ENCODE results near the gene SFXN2.

The SFXN2 gene

GRCh38 chr10:102779680-102780526, 65.5 kb downstream of the SFXN2 start:
- no peak for DNase-seq

- no peak for DNase-seq
Observed at GRCh38 chr10:102780527-102780808, 66.0 kb downstream of the SFXN2 start.

- DNase-seq: no peak
Observed at GRCh38 chr10:102781090-102781920, 66.9 kb downstream of the SFXN2 start.

- no peak for DNase-seq
Observed at GRCh38 chr10:102781921-102782557, 67.6 kb downstream of the SFXN2 start.

- no peak for DNase-seq
Observed at GRCh38 chr10:102782673-102783551, 68.5 kb downstream of the SFXN2 start.

GRCh38 chr10:102783568-102783967, 69.1 kb downstream of the SFXN2 start:
- no peak for DNase-seq

- no peak for DNase-seq
Observed at GRCh38 chr10:102785818-102786217, 71.4 kb downstream of the SFXN2 start.

GRCh38 chr10:102791754-102792395, 77.4 kb downstream of the SFXN2 start:
- no peak for DNase-seq

All from NCI-H1436 (cell line).